ENCODE results near the gene RNF17.
A peak's percentile ranks its signal among the peaks of the same experiment; 100 is the strongest.

Gene RNF17

DNA sequence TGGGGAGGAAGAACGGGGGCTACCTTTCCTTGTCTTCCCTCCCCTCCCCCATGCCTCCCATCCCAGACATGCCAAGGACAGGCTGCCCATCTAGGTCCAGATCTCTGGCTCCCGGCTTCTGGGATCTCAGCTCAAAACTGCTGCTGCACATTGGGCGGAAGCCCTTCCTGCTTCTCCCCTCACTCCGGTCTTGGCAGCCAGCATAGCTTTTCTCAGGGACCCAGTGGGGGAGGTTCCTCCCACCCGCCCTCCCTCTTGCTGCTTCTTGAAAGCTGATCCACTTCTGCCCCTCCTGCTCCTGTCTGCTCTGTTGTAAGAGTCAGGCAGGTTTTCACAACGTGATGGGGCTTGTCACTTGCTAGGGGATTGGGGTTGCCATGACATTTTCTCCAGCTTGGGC, 21.7 kb upstream of the RNF17 start:
- no peak overlapping the region for H2AFZ ChIP-seq (ENCODE audit: low read depth, low read length)
- no peaks in the 10 kb centered on the region for H3K79me2 ChIP-seq (ENCODE audit: insufficient read depth, low read length)
- ATAC-seq (ENCODE audit: insufficient read depth, low read depth), result no peak
- no peak for DNase-seq
- no peak overlapping the region for H3K4me3 ChIP-seq (ENCODE audit: low read depth in 1 of 2, low read length in 2 of 2)
- H3K36me3 ChIP-seq (ENCODE audit: insufficient read depth, low read length), result no peaks in the 10 kb centered on the region
- H3K4me2 ChIP-seq (ENCODE audit: insufficient read depth, low read length), result no peak overlapping the region
- H4K20me1 ChIP-seq (ENCODE audit: insufficient read depth, low read length), result no peaks in the 10 kb centered on the region
- H3K9me3 ChIP-seq (ENCODE audit: insufficient read depth, low read length, severe bottlenecking), result no peaks in the 10 kb centered on the region
- no peak overlapping the region for H3K9ac ChIP-seq (ENCODE audit: low read depth, low read length)
- H3K27ac ChIP-seq (ENCODE audit: low read length), result no peak overlapping the region
- H3K4me1 ChIP-seq (ENCODE audit: insufficient read depth, low read length), result peaks cover 9% of the 10 kb centered on the region; the same call in 1 of the 2 replicates
- no peak for TF ChIP-seq EZH2 (IDR thresholded peaks at IDR 0.05; ENCODE audit: borderline replicate concordance, low read depth, low read length, severe bottlenecking)
- TF ChIP-seq, protein P1, sequence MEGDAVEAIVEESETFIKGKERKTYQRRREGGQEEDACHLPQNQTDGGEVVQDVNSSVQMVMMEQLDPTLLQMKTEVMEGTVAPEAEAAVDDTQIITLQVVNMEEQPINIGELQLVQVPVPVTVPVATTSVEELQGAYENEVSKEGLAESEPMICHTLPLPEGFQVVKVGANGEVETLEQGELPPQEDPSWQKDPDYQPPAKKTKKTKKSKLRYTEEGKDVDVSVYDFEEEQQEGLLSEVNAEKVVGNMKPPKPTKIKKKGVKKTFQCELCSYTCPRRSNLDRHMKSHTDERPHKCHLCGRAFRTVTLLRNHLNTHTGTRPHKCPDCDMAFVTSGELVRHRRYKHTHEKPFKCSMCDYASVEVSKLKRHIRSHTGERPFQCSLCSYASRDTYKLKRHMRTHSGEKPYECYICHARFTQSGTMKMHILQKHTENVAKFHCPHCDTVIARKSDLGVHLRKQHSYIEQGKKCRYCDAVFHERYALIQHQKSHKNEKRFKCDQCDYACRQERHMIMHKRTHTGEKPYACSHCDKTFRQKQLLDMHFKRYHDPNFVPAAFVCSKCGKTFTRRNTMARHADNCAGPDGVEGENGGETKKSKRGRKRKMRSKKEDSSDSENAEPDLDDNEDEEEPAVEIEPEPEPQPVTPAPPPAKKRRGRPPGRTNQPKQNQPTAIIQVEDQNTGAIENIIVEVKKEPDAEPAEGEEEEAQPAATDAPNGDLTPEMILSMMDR (IDR thresholded peaks at IDR 0.05; ENCODE audit: borderline replicate concordance, extremely low read depth, low read length, poor library complexity, severe bottlenecking), result no peak
- H3K27me3 ChIP-seq (ENCODE audit: insufficient read depth, low read length, poor library complexity), result no peaks in the 10 kb centered on the region

DNA sequence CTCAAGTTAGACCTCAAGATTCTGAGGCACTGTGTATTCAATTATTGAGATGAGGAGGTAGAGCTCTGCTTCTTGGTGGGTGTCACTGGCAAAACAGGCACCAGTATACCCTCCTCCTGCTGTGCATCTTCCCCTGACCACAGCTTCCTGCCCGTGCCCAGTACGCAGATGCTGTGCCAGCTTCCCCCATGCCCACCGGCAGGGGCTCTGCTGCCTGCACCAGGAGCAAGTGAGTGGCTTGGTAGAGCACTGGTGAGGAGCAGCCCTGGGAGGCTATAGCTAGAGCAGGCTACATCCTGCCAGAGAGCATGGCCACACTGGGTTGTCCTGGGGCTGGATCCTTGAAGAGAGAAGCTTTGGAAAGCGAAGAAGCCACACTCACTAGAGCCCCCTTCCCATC, 21.0 kb upstream of the RNF17 start:
- H3K27me3 ChIP-seq (ENCODE audit: insufficient read depth, low read length, poor library complexity), result no peaks in the 10 kb centered on the region
- peak; percentile 68 for DNase-seq

DNA sequence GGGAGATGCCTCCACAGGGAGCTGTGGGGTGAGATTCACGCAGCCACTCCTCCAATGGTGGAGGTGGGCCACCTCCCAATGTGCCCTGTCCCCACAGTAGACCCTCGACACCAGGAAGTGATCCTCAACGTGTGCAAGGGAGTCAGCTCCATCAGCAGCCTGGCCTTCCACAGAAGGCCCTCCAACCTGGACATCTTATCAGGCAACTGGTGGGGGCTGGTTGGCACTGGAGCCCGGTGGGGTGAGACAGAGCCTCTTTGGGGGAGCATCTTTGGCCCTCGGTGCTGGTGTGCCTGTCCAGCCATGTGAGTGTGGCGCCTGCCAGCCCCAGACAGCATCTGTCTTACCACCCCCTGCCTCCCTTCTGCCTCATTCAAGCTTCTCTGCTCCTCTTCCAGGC, 19.7 kb upstream of the RNF17 start:
- no peak overlapping the region for H3K27ac ChIP-seq (ENCODE audit: low read length)
- TF ChIP-seq, protein P1 (IDR thresholded peaks at IDR 0.05; ENCODE audit: borderline replicate concordance, extremely low read depth, low read length, poor library complexity, severe bottlenecking), result no peak
- TF ChIP-seq EZH2 (IDR thresholded peaks at IDR 0.05; ENCODE audit: borderline replicate concordance, low read depth, low read length, severe bottlenecking), result no peak
- H3K27me3 ChIP-seq (ENCODE audit: insufficient read depth, low read length, poor library complexity), result no peaks in the 10 kb centered on the region
- no peaks in the 10 kb centered on the region for H3K36me3 ChIP-seq (ENCODE audit: insufficient read depth, low read length)
- H3K4me1 ChIP-seq (ENCODE audit: insufficient read depth, low read length), result peaks cover 9% of the 10 kb centered on the region; the same call in 1 of the 2 replicates
- no peaks in the 10 kb centered on the region for H3K79me2 ChIP-seq (ENCODE audit: insufficient read depth, low read length)
- H3K9ac ChIP-seq (ENCODE audit: low read depth, low read length), result no peak overlapping the region
- no peaks in the 10 kb centered on the region for H4K20me1 ChIP-seq (ENCODE audit: insufficient read depth, low read length)
- ATAC-seq (ENCODE audit: insufficient read depth, low read depth) (no peak), DNase-seq (no peak)
- H2AFZ ChIP-seq (ENCODE audit: low read depth, low read length), result no peak overlapping the region
- H3K4me3 ChIP-seq (ENCODE audit: low read depth in 1 of 2, low read length in 2 of 2), result no peak overlapping the region
- H3K9me3 ChIP-seq (ENCODE audit: insufficient read depth, low read length, severe bottlenecking), result no peaks in the 10 kb centered on the region
- no peak overlapping the region for H3K4me2 ChIP-seq (ENCODE audit: insufficient read depth, low read length)

More for the DNA sequence above, 21.0 kb upstream of the RNF17 start:
- Histone ChIP-seq H3K9ac (ENCODE audit: low read depth, low read length) (no peak overlapping the region), H3K9me3 (ENCODE audit: insufficient read depth, low read length, severe bottlenecking) (no peaks in the 10 kb centered on the region), H2AFZ (ENCODE audit: low read depth, low read length) (no peak overlapping the region), H3K4me3 (ENCODE audit: low read depth in 1 of 2, low read length in 2 of 2) (no peak overlapping the region), H4K20me1 (ENCODE audit: insufficient read depth, low read length) (no peaks in the 10 kb centered on the region), H3K4me1 (ENCODE audit: insufficient read depth, low read length) (peaks cover 9% of the 10 kb centered on the region; the same call in 1 of the 2 replicates), H3K36me3 (ENCODE audit: insufficient read depth, low read length) (no peaks in the 10 kb centered on the region), H3K27ac (ENCODE audit: low read length) (no peak overlapping the region), H3K79me2 (ENCODE audit: insufficient read depth, low read length) (no peaks in the 10 kb centered on the region), H3K4me2 (ENCODE audit: insufficient read depth, low read length) (no peak overlapping the region)
- TF ChIP-seq, protein P1 (IDR thresholded peaks at IDR 0.05; ENCODE audit: borderline replicate concordance, extremely low read depth, low read length, poor library complexity, severe bottlenecking), result peak; percentile 55
- TF ChIP-seq EZH2 (IDR thresholded peaks at IDR 0.05; ENCODE audit: borderline replicate concordance, low read depth, low read length, severe bottlenecking), result no peak
- ATAC-seq (ENCODE audit: insufficient read depth, low read depth), result peak; percentile 94

DNA sequence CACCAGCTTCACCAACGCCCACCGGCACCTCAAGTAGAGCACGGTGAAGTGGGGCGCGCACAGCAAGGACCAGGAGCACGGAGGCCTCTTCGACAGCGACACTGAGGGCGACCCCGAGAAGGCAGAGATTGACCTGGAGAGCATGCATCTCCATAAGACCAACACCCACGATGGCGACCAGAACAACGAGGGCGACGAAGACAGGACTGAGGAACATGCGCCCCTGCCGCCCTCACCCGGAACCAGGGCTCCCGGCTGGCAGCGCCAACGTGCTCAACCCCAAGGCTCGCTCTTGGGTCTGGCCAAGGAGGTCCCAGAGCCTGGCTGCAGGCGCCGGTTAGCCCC, 18.5 kb upstream of the RNF17 start:
- no peak for ATAC-seq (ENCODE audit: insufficient read depth, low read depth)
- Histone ChIP-seq H2AFZ (ENCODE audit: low read depth, low read length) (no peak overlapping the region), H3K4me1 (ENCODE audit: insufficient read depth, low read length) (peaks cover 9% of the 10 kb centered on the region; the same call in 1 of the 2 replicates), H3K4me3 (ENCODE audit: low read depth in 1 of 2, low read length in 2 of 2) (no peak overlapping the region), H3K9ac (ENCODE audit: low read depth, low read length) (no peak overlapping the region), H3K4me2 (ENCODE audit: insufficient read depth, low read length) (no peak overlapping the region), H4K20me1 (ENCODE audit: insufficient read depth, low read length) (no peaks in the 10 kb centered on the region), H3K9me3 (ENCODE audit: insufficient read depth, low read length, severe bottlenecking) (no peaks in the 10 kb centered on the region), H3K27me3 (ENCODE audit: insufficient read depth, low read length, poor library complexity) (no peaks in the 10 kb centered on the region), H3K36me3 (ENCODE audit: insufficient read depth, low read length) (no peaks in the 10 kb centered on the region), H3K79me2 (ENCODE audit: insufficient read depth, low read length) (no peaks in the 10 kb centered on the region), H3K27ac (ENCODE audit: low read length) (no peak overlapping the region)
- no peak for TF ChIP-seq EZH2 (IDR thresholded peaks at IDR 0.05; ENCODE audit: borderline replicate concordance, low read depth, low read length, severe bottlenecking)
- TF ChIP-seq, protein P1 (IDR thresholded peaks at IDR 0.05; ENCODE audit: borderline replicate concordance, extremely low read depth, low read length, poor library complexity, severe bottlenecking), result no peak
- DNase-seq, result no peak

Data from DND-41 (cell line).